Prostate gland (tissue), 2 donors: ENCODE data around the gene SHISA4. TPM values are rescaled to one million over a fixed set of nuclear protein-coding genes. Genes with fewer than 3 reads are reported as not detected.

ENCODE experiments used
- DNase-seq: peaks from one replicate; pipeline ENCODE4 v3.0.0-alpha.2; 2019; ENCODE audit warnings: low spot score
- H3K27ac ChIP-seq, 2 donors: fragments of 200-600 bp; sonication (generic); 2 replicates each; pipeline ENCODE4 v1.5.1; 2017 to 2019
- H3K27me3 ChIP-seq: fragments of 200-600 bp; sonication (generic); replicated peaks from 2 replicates; pipeline ENCODE4 v1.5.1; 2019; ENCODE audit not compliant: insufficient read depth
- H3K36me3 ChIP-seq, 2 donors: fragments of 200-600 bp; sonication (generic); 1 replicate in 1 of 2; 2 replicates in 1 of 2; pipeline versions ENCODE4 v1.5.1 to v1.8.1; 2017 to 2019
- H3K4me1 ChIP-seq: fragments of 200-600 bp; sonication (generic); replicated peaks from 2 replicates; pipeline ENCODE4 v1.5.1; 2019
- H3K4me3 ChIP-seq, 2 donors: fragments of 200-600 bp; sonication (generic); 2 replicates each; pipeline ENCODE4 v1.5.1; 2017 to 2019
- H3K9me3 ChIP-seq: fragments of 200-600 bp; sonication (generic); 2 replicates; pipeline ENCODE4 v1.5.1; 2017
- POLR2A ChIP-seq: fragments of 450-650 bp; IDR thresholded peaks from one replicate; pipeline ENCODE4 v1.6.1; 2016; ENCODE audit warnings: antibody characterized with exemption, mild to moderate bottlenecking
- POLR2AphosphoS5 ChIP-seq: sonication (generic); formaldehyde crosslinking; IDR thresholded peaks from one replicate; pipeline ENCODE4 v1.6.1; 2017; ENCODE audit warnings: antibody characterized with exemption
- WGBS: methylation state at CpG from one replicate; pipeline ENCODE4 v1.1.5; 2018; 5-methylcytosine and 5-hydroxymethylcytosine counted together
- intact Hi-C: fragments of 100-400 bp; cut with DNase I; formaldehyde crosslinking; loops from one replicate; pipeline ENCODE4 v1.14.2; 2022
- total RNA-seq, 2 donors: library from RNA; depleted of rRNA; stranded (reverse); fragments of >200 nt; gene quantifications; one replicate each; pipeline ENCODE4 v1.1.0, GENCODE V29; 2016
- TF ChIP-seq, protein P1 (sequence below), 4 experiments: fragments of 200-600 bp in 2 of 4; fragments of 450-650 bp in 2 of 4; sonication (generic) in 2 of 4; IDR thresholded peaks; 1 replicate in 3 of 4; 2 replicates in 1 of 4; pipeline ENCODE4 v1.5.1; 2016 to 2019; ENCODE audit warnings: antibody characterized with exemption in 4 of 4, mild to moderate bottlenecking in 2 of 4, moderate library complexity in 2 of 4

The SHISA4 gene
- total RNA-seq, 2 donors from 2014 or later: 24.5 to 61.9 TPM

DNA sequence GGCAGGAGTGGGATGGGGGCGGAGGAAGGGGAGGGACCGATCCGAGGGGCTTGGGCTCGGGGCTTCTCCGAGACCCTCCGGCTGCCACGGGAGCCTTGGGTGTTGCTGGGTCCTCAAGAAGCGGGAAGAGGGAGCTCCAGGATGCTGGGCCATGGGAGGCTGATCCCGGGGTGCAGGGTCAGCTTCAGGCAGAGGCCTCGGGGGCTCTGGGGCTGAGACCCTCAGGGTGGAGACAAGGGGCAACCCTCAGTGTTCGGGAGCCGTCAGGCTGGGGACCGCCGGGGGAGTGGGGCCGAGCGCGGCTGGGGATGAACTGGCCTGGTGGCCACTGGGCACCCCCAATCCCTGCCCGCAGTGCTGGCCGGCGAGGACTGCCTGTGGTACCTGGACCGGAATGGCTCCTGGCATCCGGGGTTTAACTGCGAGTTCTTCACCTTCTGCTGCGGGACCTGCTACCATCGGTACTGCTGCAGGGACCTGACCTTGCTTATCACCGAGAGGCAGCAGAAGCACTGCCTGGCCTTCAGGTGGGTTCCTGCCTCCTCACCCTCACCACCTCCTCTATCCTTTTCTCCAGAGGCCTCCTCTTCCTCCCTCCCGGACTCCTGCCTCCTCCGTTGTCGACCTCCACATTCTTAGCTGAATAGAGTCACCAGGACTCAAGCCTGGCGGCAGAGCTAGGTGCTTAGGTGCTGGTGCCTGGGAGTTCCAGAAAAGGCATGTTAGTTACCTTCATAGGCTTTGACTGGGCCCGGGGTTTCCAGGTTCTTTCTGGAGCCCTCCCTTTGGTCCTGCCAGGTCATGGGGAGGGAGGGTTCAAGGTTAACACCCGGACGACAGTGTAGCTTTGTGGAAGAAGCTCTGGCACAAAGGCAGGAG is 631 bp downstream of the SHISA4 start:
- TF ChIP-seq, protein P1, sequence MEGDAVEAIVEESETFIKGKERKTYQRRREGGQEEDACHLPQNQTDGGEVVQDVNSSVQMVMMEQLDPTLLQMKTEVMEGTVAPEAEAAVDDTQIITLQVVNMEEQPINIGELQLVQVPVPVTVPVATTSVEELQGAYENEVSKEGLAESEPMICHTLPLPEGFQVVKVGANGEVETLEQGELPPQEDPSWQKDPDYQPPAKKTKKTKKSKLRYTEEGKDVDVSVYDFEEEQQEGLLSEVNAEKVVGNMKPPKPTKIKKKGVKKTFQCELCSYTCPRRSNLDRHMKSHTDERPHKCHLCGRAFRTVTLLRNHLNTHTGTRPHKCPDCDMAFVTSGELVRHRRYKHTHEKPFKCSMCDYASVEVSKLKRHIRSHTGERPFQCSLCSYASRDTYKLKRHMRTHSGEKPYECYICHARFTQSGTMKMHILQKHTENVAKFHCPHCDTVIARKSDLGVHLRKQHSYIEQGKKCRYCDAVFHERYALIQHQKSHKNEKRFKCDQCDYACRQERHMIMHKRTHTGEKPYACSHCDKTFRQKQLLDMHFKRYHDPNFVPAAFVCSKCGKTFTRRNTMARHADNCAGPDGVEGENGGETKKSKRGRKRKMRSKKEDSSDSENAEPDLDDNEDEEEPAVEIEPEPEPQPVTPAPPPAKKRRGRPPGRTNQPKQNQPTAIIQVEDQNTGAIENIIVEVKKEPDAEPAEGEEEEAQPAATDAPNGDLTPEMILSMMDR (IDR thresholded peaks at IDR 0.05): no peak
- TF ChIP-seq POLR2AphosphoS5: no peak
- peak overlapping the region; percentile 67 to 73 for H3K4me3 ChIP-seq
- no peak for DNase-seq
- H3K36me3 ChIP-seq: no peaks in the 10 kb centered on the region
- H3K27ac ChIP-seq: peak overlapping the region; percentile 70 to 77
- WGBS: 22% methylated on average over 33 of the region's 33 CpGs
- H3K27me3 ChIP-seq: no peaks in the 10 kb centered on the region
- intact Hi-C loops: loop anchor here (5.0 kb wide), 1 partner anchor 57 kb away; no protein-coding TSS in a partner anchor
- peaks cover 3% of the 10 kb centered on the region for H3K4me1 ChIP-seq
- no peaks in the 10 kb centered on the region for H3K9me3 ChIP-seq

DNA sequence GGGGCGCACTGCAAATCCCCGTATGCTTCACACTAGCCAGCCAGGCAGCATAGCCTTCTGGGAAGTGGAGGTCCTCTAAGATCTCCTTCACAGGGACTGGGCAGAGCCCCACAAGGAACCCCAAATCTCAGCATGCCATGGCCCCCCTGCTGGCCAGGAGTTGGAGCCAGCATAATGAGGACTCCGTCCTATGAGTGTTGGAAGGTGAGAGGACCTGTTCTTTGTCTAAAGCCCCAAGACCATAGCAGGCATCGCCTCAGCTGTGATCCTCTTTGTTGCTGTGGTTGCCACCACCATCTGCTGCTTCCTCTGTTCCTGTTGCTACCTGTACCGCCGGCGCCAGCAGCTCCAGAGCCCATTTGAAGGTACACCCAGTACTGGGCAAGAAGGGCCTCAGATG is 1.5 kb downstream of the SHISA4 start:
- intact Hi-C loops: loop anchor here (10.0 kb wide), 1 partner anchor 245 kb away; no protein-coding TSS in a partner anchor
- 84% methylated on average over 7 of the region's 7 CpGs for WGBS
- Histone ChIP-seq H3K9me3 (no peaks in the 10 kb centered on the region), H3K27ac (no peak overlapping the region), H3K4me3 (no peak overlapping the region), H3K4me1 (peaks cover 2% of the 10 kb centered on the region), H3K27me3 (no peaks in the 10 kb centered on the region), H3K36me3 (no peaks in the 10 kb centered on the region)
- TF ChIP-seq POLR2A (no peak), POLR2AphosphoS5 (no peak)
- TF ChIP-seq, protein P1 (IDR thresholded peaks at IDR 0.05): no peak
- no peak for DNase-seq

DNA sequence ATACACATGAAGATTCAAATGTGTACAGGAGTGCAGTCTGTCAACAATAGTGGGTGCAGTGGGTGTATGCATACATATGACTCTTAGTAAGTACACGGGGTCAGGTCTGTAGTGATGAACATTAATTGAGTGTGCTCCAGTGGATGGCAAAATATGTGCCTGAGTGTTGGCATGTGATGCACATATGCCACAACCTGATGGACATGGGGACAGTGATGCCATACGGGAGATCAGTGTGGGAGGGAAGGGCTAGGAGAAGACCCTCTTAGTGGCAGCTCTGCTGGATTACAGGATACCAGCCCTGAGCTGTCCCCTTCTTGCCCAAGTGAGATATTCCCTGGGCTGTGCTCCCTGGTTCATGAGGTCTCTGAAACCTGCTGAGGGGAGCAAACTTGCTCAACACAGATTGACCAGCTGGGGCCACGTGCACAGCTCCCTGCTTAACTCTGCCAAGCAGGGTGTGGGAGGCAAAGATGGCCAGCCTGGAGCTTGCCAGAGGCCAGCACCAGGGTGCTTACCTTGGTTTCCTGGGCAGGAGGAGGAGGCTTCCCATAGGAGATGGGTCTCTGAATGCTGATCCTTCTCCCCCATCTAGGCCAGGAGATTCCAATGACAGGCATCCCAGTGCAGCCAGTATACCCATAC is 2.2 kb downstream of the SHISA4 start:
- H3K27ac ChIP-seq: no peak overlapping the region
- no peak overlapping the region for H3K4me3 ChIP-seq
- no peaks in the 10 kb centered on the region for H3K36me3 ChIP-seq
- WGBS: 75% methylated on average over 3 of the region's 3 CpGs
- DNase-seq: no peak
- no peaks in the 10 kb centered on the region for H3K9me3 ChIP-seq
- H3K4me1 ChIP-seq: no peaks in the 10 kb centered on the region
- H3K27me3 ChIP-seq: no peaks in the 10 kb centered on the region
- intact Hi-C loops: loop anchor here (10.0 kb wide), 1 partner anchor 244 kb away; no protein-coding TSS in a partner anchor
- no peak for TF ChIP-seq POLR2AphosphoS5
- TF ChIP-seq, protein P1 (IDR thresholded peaks at IDR 0.05): no peak
- no peak for TF ChIP-seq POLR2A

DNA sequence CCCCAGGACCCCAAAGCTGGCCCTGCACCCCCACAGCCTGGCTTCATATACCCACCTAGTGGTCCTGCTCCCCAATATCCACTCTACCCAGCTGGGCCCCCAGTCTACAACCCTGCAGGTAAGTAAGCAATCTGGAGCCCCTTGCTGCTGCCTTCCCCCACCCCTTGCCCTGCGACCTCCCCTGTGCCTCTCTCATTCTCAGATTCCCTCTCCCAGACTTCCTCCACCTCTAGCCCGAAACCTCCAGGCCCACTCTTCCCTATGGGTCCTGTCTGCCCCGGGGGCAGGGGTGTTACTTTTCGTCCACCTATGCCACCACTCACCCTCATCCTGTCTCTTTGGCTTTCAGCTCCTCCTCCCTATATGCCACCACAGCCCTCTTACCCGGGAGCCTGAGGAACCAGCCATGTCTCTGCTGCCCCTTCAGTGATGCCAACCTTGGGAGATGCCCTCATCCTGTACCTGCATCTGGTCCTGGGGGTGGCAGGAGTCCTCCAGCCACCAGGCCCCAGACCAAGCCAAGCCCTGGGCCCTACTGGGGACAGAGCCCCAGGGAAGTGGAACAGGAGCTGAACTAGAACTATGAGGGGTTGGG is 2.9 kb downstream of the SHISA4 start:
- no peak for DNase-seq
- WGBS: 88% methylated on average over 5 of the region's 5 CpGs
- no peak overlapping the region for H3K27ac ChIP-seq
- intact Hi-C loops: loop anchor here (10.0 kb wide), 1 partner anchor 243 kb away; no protein-coding TSS in a partner anchor
- no peaks in the 10 kb centered on the region for H3K27me3 ChIP-seq
- H3K9me3 ChIP-seq: no peaks in the 10 kb centered on the region
- H3K36me3 ChIP-seq: no peaks in the 10 kb centered on the region
- no peak overlapping the region for H3K4me3 ChIP-seq
- TF ChIP-seq POLR2A (no peak), POLR2AphosphoS5 (no peak)
- TF ChIP-seq, protein P1 (IDR thresholded peaks at IDR 0.05): no peak
- H3K4me1 ChIP-seq: no peaks in the 10 kb centered on the region
